Panc1 (cell line): ENCODE data around the gene CREBRF. TPM values are rescaled to one million over a fixed set of nuclear protein-coding genes. Genes with fewer than 3 reads are reported as not detected.

Experiments used
- ATAC-seq: fragments of 200-7000 bp; cut with Tn5 transposase; 2 replicates; pipeline ENCODE4 v1.9.1; 2020; ENCODE audit warnings: mild to moderate bottlenecking, moderate library complexity
- BruUV-seq: library from RNA; stranded (reverse); fragments of 400-500 nt; replicated peaks from 2 replicates; lab custom pipeline; 2021; lab: Mats Ljungman, UMichigan
- CTCF ChIA-PET: fragments of 300-600 bp; sonication (Branson Sonifier 250); formaldehyde crosslinking; loops from one replicate; lab custom pipeline; 2022; ENCODE audit warnings: antibody characterized with exemption; lab: Charles Lee
- POLR2A ChIA-PET: fragments of 300-600 bp; sonication (Branson Sonifier 250); formaldehyde crosslinking; loops from one replicate; lab custom pipeline; 2022; ENCODE audit warnings: antibody characterized with exemption; lab: Charles Lee
- DNase-seq: peaks from one replicate; pipeline ENCODE4 v3.0.0-alpha.2; 2010; ENCODE audit warnings: low read depth, low spot score
- H3K27ac ChIP-seq: 2 replicates; pipeline ENCODE4 v1.5.1; 2011; ENCODE audit warnings: mild to moderate bottlenecking, low read length, inconsistent platforms
- H3K27me3 ChIP-seq: fragments of 200-500 bp; sonication (Bioruptor generic); 2 replicates; pipeline ENCODE4 v1.6.0; 2014; ENCODE audit warnings: low read length, inconsistent platforms; ENCODE audit not compliant: control insufficient read depth, insufficient read depth
- H3K36me3 ChIP-seq: fragments of 200-500 bp; sonication (Bioruptor generic); 2 replicates; pipeline ENCODE4 v1.5.1; 2014; ENCODE audit warnings: inconsistent platforms, mild to moderate bottlenecking, low read length, moderate library complexity; ENCODE audit not compliant: control insufficient read depth, insufficient read depth
- H3K4me1 ChIP-seq: 2 replicates; pipeline ENCODE4 v1.5.1; 2011; ENCODE audit warnings: inconsistent platforms, mild to moderate bottlenecking, low read length, moderate library complexity; ENCODE audit not compliant: control insufficient read depth, insufficient read depth
- H3K4me3 ChIP-seq, 2 experiments: 2 replicates each; pipeline ENCODE4 v1.5.1; 2011 to 2012; ENCODE audit warnings: low read depth in 2 of 2, low read length in 2 of 2, mild to moderate bottlenecking in 2 of 2, inconsistent platforms in 1 of 2, moderate library complexity in 1 of 2
- H3K9me3 ChIP-seq: fragments of 200-500 bp; sonication (Bioruptor generic); 2 replicates; pipeline ENCODE4 v1.5.1; 2014; ENCODE audit warnings: low read depth, mild to moderate bottlenecking, inconsistent platforms, low read length, moderate library complexity; ENCODE audit not compliant: control insufficient read depth, insufficient read depth
- POLR2AphosphoS5 ChIP-seq: IDR thresholded peaks from 2 replicates; pipeline ENCODE4 v1.6.1; 2012; ENCODE audit warnings: mild to moderate bottlenecking, low read depth, low read length, moderate library complexity
- SIN3A ChIP-seq: IDR thresholded peaks from 2 replicates; pipeline ENCODE4 v1.6.1; 2012; ENCODE audit warnings: low read depth, mild to moderate bottlenecking, low read length, moderate library complexity, borderline replicate concordance; ENCODE audit not compliant: insufficient read depth
- TCF7L2 ChIP-seq: IDR thresholded peaks from 2 replicates; pipeline ENCODE4 v1.6.1; 2011; ENCODE audit warnings: mild to moderate bottlenecking, low read depth, low read length, inconsistent platforms
- in situ Hi-C: cut with HindIII; loops from 2 replicates; pipeline ENCODE4 v1.10.0; 2016; ENCODE audit warnings: low sequenced_read_pairs, low pct_unique_long_range_greater_than_20kb
- intact Hi-C: fragments of 100-400 bp; cut with micrococcal nuclease; formaldehyde crosslinking; loops from one replicate; pipeline ENCODE4 v1.10.0; 2022; ENCODE audit not compliant: unreplicated experiment
- total RNA-seq: library from RNA; stranded (reverse); gene quantifications from one replicate; pipeline ENCODE4 v1.2.1, GENCODE V29; 2021; ENCODE audit not compliant: unreplicated experiment
- TF ChIP-seq, protein P1 (sequence below), 2 experiments: IDR thresholded peaks; 2 replicates each; pipeline ENCODE4 v1.6.1; 2011 to 2012; ENCODE audit warnings: low read depth in 2 of 2, control low read depth in 1 of 2, low read length in 1 of 2, mild to moderate bottlenecking in 1 of 2, moderate library complexity in 1 of 2; ENCODE audit not compliant: insufficient read depth in 1 of 2
- TF ChIP-seq, protein P2 (sequence below): fragments of 450-650 bp; IDR thresholded peaks from 2 replicates; pipeline ENCODE4 v1.5.1; 2017; ENCODE audit warnings: mild to moderate bottlenecking

Gene CREBRF
- total RNA-seq, 1 experiment from 2014 or later = 9.0 TPM

- BruUV-seq = no TSS peak
- POLR2A ChIA-PET = interaction anchor here (0.6 kb wide), 1 partner anchor 127 kb away, joined by 3 read pairs; no protein-coding TSS in a partner anchor
Measured at GRCh38 chr5:173114536-173114935, 58.4 kb downstream of the CREBRF start.

GRCh38 chr5:173119719-173120118 lies 63.6 kb downstream of the CREBRF start:
- in situ Hi-C loops (no loop called here), intact Hi-C loops (no loop called here)
- ATAC-seq (no peak), DNase-seq (no peak)
- Histone ChIP-seq H3K27me3 (no peaks in the 10 kb centered on the region), H3K36me3 (no peaks in the 10 kb centered on the region), H3K27ac (no peak overlapping the region), H3K9me3 (no peaks in the 10 kb centered on the region; the same call in 1 of the 2 replicates), H3K4me3 (no peak overlapping the region), H3K4me1 (no peaks in the 10 kb centered on the region)
- ChIA-PET CTCF (no interaction called here), POLR2A (no interaction called here)
- TF ChIP-seq TCF7L2 (no peak), SIN3A (no peak), POLR2AphosphoS5 (no peak)
- TF ChIP-seq, protein P1, sequence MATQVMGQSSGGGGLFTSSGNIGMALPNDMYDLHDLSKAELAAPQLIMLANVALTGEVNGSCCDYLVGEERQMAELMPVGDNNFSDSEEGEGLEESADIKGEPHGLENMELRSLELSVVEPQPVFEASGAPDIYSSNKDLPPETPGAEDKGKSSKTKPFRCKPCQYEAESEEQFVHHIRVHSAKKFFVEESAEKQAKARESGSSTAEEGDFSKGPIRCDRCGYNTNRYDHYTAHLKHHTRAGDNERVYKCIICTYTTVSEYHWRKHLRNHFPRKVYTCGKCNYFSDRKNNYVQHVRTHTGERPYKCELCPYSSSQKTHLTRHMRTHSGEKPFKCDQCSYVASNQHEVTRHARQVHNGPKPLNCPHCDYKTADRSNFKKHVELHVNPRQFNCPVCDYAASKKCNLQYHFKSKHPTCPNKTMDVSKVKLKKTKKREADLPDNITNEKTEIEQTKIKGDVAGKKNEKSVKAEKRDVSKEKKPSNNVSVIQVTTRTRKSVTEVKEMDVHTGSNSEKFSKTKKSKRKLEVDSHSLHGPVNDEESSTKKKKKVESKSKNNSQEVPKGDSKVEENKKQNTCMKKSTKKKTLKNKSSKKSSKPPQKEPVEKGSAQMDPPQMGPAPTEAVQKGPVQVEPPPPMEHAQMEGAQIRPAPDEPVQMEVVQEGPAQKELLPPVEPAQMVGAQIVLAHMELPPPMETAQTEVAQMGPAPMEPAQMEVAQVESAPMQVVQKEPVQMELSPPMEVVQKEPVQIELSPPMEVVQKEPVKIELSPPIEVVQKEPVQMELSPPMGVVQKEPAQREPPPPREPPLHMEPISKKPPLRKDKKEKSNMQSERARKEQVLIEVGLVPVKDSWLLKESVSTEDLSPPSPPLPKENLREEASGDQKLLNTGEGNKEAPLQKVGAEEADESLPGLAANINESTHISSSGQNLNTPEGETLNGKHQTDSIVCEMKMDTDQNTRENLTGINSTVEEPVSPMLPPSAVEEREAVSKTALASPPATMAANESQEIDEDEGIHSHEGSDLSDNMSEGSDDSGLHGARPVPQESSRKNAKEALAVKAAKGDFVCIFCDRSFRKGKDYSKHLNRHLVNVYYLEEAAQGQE (IDR thresholded peaks at IDR 0.05; ENCODE audit: insufficient read depth in 1 of 2, low read depth in 2 of 2, low read length in 1 of 2) = no peak
- TF ChIP-seq, protein P2, sequence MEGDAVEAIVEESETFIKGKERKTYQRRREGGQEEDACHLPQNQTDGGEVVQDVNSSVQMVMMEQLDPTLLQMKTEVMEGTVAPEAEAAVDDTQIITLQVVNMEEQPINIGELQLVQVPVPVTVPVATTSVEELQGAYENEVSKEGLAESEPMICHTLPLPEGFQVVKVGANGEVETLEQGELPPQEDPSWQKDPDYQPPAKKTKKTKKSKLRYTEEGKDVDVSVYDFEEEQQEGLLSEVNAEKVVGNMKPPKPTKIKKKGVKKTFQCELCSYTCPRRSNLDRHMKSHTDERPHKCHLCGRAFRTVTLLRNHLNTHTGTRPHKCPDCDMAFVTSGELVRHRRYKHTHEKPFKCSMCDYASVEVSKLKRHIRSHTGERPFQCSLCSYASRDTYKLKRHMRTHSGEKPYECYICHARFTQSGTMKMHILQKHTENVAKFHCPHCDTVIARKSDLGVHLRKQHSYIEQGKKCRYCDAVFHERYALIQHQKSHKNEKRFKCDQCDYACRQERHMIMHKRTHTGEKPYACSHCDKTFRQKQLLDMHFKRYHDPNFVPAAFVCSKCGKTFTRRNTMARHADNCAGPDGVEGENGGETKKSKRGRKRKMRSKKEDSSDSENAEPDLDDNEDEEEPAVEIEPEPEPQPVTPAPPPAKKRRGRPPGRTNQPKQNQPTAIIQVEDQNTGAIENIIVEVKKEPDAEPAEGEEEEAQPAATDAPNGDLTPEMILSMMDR = no peak
- no TSS peak for BruUV-seq

More at GRCh38 chr5:173114536-173114935, 58.4 kb downstream of the CREBRF start:
- ATAC-seq = no peak
- TF ChIP-seq, protein P2 = no peak
- TF ChIP-seq TCF7L2 (no peak), POLR2AphosphoS5 (no peak), SIN3A (no peak)
- TF ChIP-seq, protein P1 (IDR thresholded peaks at IDR 0.05; ENCODE audit: insufficient read depth in 1 of 2, low read depth in 2 of 2, low read length in 1 of 2) = no peak
- DNase-seq = no peak
- CTCF ChIA-PET = no interaction called here
- Histone ChIP-seq H3K9me3 (no peaks in the 10 kb centered on the region; the same call in 1 of the 2 replicates), H3K27ac (no peak overlapping the region), H3K27me3 (no peaks in the 10 kb centered on the region), H3K4me3 (no peak overlapping the region), H3K36me3 (no peaks in the 10 kb centered on the region), H3K4me1 (no peaks in the 10 kb centered on the region)
- intact Hi-C loops (no loop called here), in situ Hi-C loops (no loop called here)
